ENCODE data around the gene STAC.

DNA sequence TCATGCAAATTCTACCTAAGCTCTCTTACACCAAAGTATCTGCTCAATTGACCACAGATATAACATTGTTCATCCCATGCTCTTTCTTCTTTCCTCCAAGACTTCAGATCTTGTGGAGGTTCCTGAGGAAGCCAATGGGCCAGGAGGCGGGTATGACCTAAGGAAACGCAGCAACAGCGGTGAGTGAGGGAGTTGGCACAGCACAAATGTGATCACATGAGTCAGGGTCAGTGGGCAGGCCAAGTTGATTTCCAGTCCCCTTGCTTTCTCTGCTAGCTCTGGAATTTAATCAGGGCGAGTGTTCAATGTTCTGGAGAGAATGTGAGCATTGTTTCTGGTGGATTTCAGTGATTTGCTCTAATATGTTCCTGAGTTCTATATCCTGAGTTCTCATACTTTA lies 112.7 kb downstream of the STAC start:
- TF ChIP-seq POLR2AphosphoS5 (IDR thresholded peaks at IDR 0.05; ENCODE audit: low read depth, low read length) (no peak), FOXP2 (optimal IDR thresholded peaks at IDR 0.05; ENCODE audit: borderline replicate concordance, extremely low read depth, extremely low read length, insufficient read depth) (no peak), TAF1 (IDR thresholded peaks at IDR 0.05; ENCODE audit: borderline replicate concordance, insufficient read depth, low read length) (no peak)
- TF ChIP-seq, protein P1, sequence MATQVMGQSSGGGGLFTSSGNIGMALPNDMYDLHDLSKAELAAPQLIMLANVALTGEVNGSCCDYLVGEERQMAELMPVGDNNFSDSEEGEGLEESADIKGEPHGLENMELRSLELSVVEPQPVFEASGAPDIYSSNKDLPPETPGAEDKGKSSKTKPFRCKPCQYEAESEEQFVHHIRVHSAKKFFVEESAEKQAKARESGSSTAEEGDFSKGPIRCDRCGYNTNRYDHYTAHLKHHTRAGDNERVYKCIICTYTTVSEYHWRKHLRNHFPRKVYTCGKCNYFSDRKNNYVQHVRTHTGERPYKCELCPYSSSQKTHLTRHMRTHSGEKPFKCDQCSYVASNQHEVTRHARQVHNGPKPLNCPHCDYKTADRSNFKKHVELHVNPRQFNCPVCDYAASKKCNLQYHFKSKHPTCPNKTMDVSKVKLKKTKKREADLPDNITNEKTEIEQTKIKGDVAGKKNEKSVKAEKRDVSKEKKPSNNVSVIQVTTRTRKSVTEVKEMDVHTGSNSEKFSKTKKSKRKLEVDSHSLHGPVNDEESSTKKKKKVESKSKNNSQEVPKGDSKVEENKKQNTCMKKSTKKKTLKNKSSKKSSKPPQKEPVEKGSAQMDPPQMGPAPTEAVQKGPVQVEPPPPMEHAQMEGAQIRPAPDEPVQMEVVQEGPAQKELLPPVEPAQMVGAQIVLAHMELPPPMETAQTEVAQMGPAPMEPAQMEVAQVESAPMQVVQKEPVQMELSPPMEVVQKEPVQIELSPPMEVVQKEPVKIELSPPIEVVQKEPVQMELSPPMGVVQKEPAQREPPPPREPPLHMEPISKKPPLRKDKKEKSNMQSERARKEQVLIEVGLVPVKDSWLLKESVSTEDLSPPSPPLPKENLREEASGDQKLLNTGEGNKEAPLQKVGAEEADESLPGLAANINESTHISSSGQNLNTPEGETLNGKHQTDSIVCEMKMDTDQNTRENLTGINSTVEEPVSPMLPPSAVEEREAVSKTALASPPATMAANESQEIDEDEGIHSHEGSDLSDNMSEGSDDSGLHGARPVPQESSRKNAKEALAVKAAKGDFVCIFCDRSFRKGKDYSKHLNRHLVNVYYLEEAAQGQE (IDR thresholded peaks at IDR 0.05; ENCODE audit: insufficient read depth in 1 of 2, low read depth in 2 of 2, low read length in 2 of 2): no peak
